Measurements from ENCODE around the gene BMERB1. TPM values are rescaled to one million over a fixed set of nuclear protein-coding genes. Genes with fewer than 3 reads are reported as not detected.

Gene BMERB1
- total and polyA plus RNA-seq, 9 of the 15 experiments (the other 6 are each of a cell fraction or from before 2014, with no cell fraction given): 0.29 to 2.9 (median 0.94) TPM

GRCh38 chr16:15491411-15491810, 57.0 kb downstream of the BMERB1 start (continued):
- no peak for TF ChIP-seq KDM5B (IDR thresholded peaks at IDR 0.05; ENCODE audit: insufficient replicate concordance, low read depth, low read length)
- no peak for TF ChIP-seq ELF2 (CRISPR knock-in tag; IDR thresholded peaks at IDR 0.05)
- TF ChIP-seq, protein P1, sequence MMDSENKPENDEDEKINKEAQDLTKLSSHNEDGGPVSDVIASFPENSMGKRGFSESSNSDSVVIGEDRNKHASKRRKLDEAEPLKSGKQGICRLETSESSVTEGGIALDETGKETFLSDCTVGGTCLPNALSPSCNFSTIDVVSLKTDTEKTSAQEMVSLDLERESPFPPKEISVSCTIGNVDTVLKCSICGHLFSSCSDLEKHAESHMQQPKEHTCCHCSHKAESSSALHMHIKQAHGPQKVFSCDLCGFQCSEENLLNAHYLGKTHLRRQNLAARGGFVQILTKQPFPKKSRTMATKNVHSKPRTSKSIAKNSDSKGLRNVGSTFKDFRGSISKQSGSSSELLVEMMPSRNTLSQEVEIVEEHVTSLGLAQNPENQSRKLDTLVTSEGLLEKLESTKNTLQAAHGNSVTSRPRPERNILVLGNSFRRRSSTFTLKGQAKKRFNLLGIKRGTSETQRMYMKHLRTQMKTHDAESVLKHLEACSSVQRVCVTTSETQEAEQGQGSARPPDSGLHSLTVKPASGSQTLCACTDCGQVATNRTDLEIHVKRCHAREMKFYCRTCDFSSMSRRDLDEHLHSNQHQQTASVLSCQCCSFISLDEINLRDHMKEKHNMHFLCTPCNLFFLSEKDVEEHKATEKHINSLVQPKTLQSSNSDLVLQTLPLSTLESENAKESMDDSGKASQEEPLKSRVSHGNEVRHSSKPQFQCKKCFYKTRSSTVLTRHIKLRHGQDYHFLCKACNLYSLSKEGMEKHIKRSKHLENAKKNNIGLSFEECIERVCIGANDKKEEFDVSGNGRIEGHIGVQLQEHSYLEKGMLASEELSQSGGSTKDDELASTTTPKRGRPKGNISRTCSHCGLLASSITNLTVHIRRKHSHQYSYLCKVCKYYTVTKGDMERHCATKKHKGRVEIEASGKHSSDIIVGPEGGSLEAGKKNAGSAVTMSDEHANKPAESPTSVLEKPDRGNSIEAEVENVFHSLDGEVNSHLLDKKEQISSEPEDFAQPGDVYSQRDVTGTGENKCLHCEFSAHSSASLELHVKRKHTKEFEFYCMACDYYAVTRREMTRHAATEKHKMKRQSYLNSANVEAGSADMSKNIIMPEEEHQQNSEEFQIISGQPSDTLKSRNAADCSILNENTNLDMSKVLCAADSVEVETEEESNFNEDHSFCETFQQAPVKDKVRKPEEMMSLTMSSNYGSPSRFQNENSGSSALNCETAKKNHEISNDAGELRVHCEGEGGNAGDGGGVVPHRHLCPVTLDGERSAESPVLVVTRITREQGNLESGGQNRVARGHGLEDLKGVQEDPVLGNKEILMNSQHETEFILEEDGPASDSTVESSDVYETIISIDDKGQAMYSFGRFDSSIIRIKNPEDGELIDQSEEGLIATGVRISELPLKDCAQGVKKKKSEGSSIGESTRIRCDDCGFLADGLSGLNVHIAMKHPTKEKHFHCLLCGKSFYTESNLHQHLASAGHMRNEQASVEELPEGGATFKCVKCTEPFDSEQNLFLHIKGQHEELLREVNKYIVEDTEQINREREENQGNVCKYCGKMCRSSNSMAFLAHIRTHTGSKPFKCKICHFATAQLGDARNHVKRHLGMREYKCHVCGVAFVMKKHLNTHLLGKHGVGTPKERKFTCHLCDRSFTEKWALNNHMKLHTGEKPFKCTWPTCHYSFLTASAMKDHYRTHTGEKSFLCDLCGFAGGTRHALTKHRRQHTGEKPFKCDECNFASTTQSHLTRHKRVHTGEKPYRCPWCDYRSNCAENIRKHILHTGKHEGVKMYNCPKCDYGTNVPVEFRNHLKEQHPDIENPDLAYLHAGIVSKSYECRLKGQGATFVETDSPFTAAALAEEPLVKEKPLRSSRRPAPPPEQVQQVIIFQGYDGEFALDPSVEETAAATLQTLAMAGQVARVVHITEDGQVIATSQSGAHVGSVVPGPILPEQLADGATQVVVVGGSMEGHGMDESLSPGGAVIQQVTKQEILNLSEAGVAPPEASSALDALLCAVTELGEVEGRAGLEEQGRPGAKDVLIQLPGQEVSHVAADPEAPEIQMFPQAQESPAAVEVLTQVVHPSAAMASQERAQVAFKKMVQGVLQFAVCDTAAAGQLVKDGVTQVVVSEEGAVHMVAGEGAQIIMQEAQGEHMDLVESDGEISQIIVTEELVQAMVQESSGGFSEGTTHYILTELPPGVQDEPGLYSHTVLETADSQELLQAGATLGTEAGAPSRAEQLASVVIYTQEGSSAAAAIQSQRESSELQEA (IDR thresholded peaks at IDR 0.05; ENCODE audit: low read depth): no peak
- no peak for TF ChIP-seq FOXJ3 (CRISPR knock-in tag; IDR thresholded peaks at IDR 0.05)
- no peak for TF ChIP-seq POLR3A (IDR thresholded peaks at IDR 0.05; ENCODE audit: borderline replicate concordance, extremely low read depth, insufficient read depth, insufficient read length)
- no peak for TF ChIP-seq CREBBP (IDR thresholded peaks at IDR 0.05; ENCODE audit: low read depth, low read length)
- no peak for TF ChIP-seq MCM7 (IDR thresholded peaks at IDR 0.05)
- TF ChIP-seq GABPA (tag; conservative IDR thresholded peaks at IDR 0.05; ENCODE audit: low read depth): peak; percentile 46
- no peak for TF ChIP-seq SMAD2 (IDR thresholded peaks at IDR 0.05; ENCODE audit: low read depth, low read length)
- TF ChIP-seq ETV1 (tag; conservative IDR thresholded peaks at IDR 0.05; ENCODE audit: low read depth): no peak
- no peak for TF ChIP-seq ZNF717 (CRISPR knock-in tag; IDR thresholded peaks at IDR 0.05)
- TF ChIP-seq, protein P2, sequence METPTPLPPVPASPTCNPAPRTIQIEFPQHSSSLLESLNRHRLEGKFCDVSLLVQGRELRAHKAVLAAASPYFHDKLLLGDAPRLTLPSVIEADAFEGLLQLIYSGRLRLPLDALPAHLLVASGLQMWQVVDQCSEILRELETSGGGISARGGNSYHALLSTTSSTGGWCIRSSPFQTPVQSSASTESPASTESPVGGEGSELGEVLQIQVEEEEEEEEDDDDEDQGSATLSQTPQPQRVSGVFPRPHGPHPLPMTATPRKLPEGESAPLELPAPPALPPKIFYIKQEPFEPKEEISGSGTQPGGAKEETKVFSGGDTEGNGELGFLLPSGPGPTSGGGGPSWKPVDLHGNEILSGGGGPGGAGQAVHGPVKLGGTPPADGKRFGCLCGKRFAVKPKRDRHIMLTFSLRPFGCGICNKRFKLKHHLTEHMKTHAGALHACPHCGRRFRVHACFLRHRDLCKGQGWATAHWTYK (CRISPR knock-in tag; IDR thresholded peaks at IDR 0.05): no peak
- TF ChIP-seq SRSF3 (IDR thresholded peaks at IDR 0.05; ENCODE audit: insufficient read depth, low read length): no peak
- TF ChIP-seq HDAC1 (IDR thresholded peaks at IDR 0.05): no peak
- TF ChIP-seq, protein P3, sequence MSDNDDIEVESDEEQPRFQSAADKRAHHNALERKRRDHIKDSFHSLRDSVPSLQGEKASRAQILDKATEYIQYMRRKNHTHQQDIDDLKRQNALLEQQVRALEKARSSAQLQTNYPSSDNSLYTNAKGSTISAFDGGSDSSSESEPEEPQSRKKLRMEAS (CRISPR knock-in tag; IDR thresholded peaks at IDR 0.05): no peak
- no peak for TF ChIP-seq CSDE1 (IDR thresholded peaks at IDR 0.05)

All from K562 (cell line).